Heart left ventricle (tissue), 16 donors: ENCODE results near the gene SLC43A1. TPM values are rescaled to one million over a fixed set of nuclear protein-coding genes. Genes with fewer than 3 reads are reported as not detected.

ENCODE experiments used
- ATAC-seq, 4 donors: fragments of 200-7000 bp; cut with Tn5 transposase; one replicate each; pipeline ENCODE4 v1.9.1; 2020 to 2022; ENCODE audit warnings: moderate library complexity in 4 of 4, mild to moderate bottlenecking in 3 of 4, moderate number of reproducible peaks in 1 of 4
- DNase-seq, 5 donors: peaks; one replicate each; pipeline ENCODE4 v3.0.0-alpha.2; 2020
- H3K27ac ChIP-seq, 12 donors: fragments of 200-600 bp; sonication (generic) in 4 of 12; one replicate each; pipeline versions ENCODE4 v1.5.0 to v1.8.0; 2016 to 2022; ENCODE audit warnings: mild to moderate bottlenecking in 2 of 12
- H3K27me3 ChIP-seq, 9 donors: fragments of 200-600 bp; sonication (generic) in 2 of 9; one replicate each; pipeline versions ENCODE4 v1.5.1 to v1.8.0; 2016 to 2022; ENCODE audit warnings: mild to moderate bottlenecking in 3 of 9
- H3K36me3 ChIP-seq, 9 donors: fragments of 200-600 bp; sonication (generic) in 2 of 9; one replicate each; pipeline versions ENCODE4 v1.5.0 to v1.8.0; 2018 to 2022; ENCODE audit warnings: mild to moderate bottlenecking in 2 of 9
- H3K4me1 ChIP-seq, 12 donors: fragments of 200-600 bp; sonication (generic) in 4 of 12; one replicate each; pipeline versions ENCODE4 v1.5.0 to v1.8.0; 2016 to 2022; ENCODE audit warnings: mild to moderate bottlenecking in 3 of 12
- H3K4me3 ChIP-seq, 12 donors: fragments of 200-600 bp; sonication (generic) in 4 of 12; one replicate each; pipeline versions ENCODE4 v1.5.0 to v1.8.0; 2017 to 2022; ENCODE audit warnings: mild to moderate bottlenecking in 9 of 12, moderate library complexity in 4 of 12
- H3K9me3 ChIP-seq, 12 donors: fragments of 200-600 bp; sonication (generic) in 4 of 12; one replicate each; pipeline versions ENCODE4 v1.5.0 to v1.8.0; 2016 to 2022; ENCODE audit warnings: mild to moderate bottlenecking in 1 of 12
- POLR2A ChIP-seq, 2 donors: fragments of 450-650 bp; IDR thresholded peaks; one replicate each; pipeline ENCODE4 v1.6.1; 2017; ENCODE audit warnings: antibody characterized with exemption in 2 of 2, mild to moderate bottlenecking in 2 of 2, moderate library complexity in 2 of 2
- WGBS, 4 donors: extraction: QIAGEN DNeasy Blood & Tissue Kit in 2 of 4; methylation state at CpG; one replicate each; pipeline versions ENCODE4 v1.1.5 to v1.1.7; 2013 to 2018; 5-methylcytosine and 5-hydroxymethylcytosine counted together
- intact Hi-C, 10 donors: fragments of 100-400 bp; cut with DNase I; formaldehyde crosslinking; loops; one replicate each; pipeline versions ENCODE4 v1.11.1 to v1.14.2; 2022
- polyA plus RNA-seq, 2 donors: library from polyadenylated mRNA; stranded (reverse); fragments of 200-250 nt; gene quantifications; one replicate each; pipeline ENCODE4 v1.2.3, GENCODE V29; 2013
- total RNA-seq, 9 donors: library from RNA; depleted of rRNA in 2 of 9; stranded (reverse); fragments of >200 nt in 2 of 9; fragmentation: NEBNext Ultra II Directional in 3 of 9; extraction: Animal tissue kit (Norgen Biotek cat#: 25700) in 3 of 9; gene quantifications; one replicate each; pipeline versions ENCODE4 v1.1.0 to v1.2.4, GENCODE V29; 2016 to 2023
- TF ChIP-seq, protein P1 (sequence below), 12 donors: fragments of 200-600 bp; sonication (generic) in 4 of 12; IDR thresholded peaks; one replicate each; pipeline versions ENCODE4 v1.5.0 to v1.8.0; 2018 to 2022; ENCODE audit warnings: antibody characterized with exemption in 12 of 12, mild to moderate bottlenecking in 5 of 12
- donor health status: ischemic (EF 13 %, LVEDD 7.1; RV severe dilation, severe dysfunction).
- donor health status: healthy with polysubstance abuse.
- donor health status: DM: no; HTN: yes; CAD: no.
- donor health status: DM: no; HTN: no; CAD: no.
- donor health status: ischemic (EF 25% LVEDD 6.9; RV normal size, moderate dysfunction).
- donor health status: ischemic (EF 25% LVEDD 5.7; RV mildly dilated, moderate dysfunction).
- donor health status: healthy.
- donor health status: DM: yes; HTN: yes; CAD: no.
- donor health status: ischemic (EF 35%, LVEDD 5.7; RV mildly dilated, moderate dysfunction).
- donor health status: nonischemic (EF 11% LVEDD 7.7; RV severe dilation, severe dysfunction).
- donor health status: DM: yes; HTN: yes; CAD: no.
- donor health status: PGD.
- donor health status: ischemic (EF 29% LVEDD 5.4; RV normal size, mild dysfunction).
- donor health status: nonischemic (EF 23%, LVEDD 6.1; RV moderate dilation, normal function).

SLC43A1 gene
- total and polyA plus RNA-seq, 11 donors, result 2.7 to 12.3 (median 5.8) TPM

DNA sequence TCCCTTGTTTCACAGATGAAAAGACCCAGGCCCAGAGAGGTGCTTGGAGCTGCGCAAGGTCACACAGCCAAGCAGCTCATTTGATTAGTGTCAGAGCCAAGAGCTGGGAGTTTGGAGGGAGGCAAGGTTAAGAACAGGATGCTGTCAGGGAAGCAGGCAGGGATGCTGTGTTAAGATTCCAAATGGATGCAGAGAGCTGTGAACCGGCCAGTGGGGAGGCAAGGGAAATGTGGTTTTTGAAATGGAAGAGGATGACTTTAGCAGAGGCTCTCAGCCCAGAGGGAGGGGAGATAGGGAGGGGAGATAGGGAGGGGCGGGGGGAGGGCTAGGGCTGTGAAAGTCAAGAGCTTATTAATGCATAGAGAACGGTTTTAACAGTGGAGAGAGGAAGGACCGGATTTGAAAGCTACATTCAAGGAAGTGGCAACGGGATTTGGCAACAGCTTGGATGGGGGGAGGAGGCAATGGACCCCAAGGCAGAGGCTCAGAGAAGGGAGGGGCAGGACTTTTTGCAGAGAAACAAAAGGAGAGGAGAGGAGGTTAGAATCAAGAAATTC, 42.1 kb downstream of the SLC43A1 start:
- peaks cover 3 to 31% (median 15%) of the 10 kb centered on the region in 12 donors for H3K4me1 ChIP-seq
- no peaks in the 10 kb centered on the region for H3K9me3 ChIP-seq
- H3K36me3 ChIP-seq, result no peaks in the 10 kb centered on the region
- WGBS, 4 donors, result 40 to 57% (median 53%) methylated on average over 6 of the region's 6 CpGs
- no peak overlapping the region for H3K4me3 ChIP-seq
- H3K27ac ChIP-seq, result no peak overlapping the region
- DNase-seq, result no peak
- intact Hi-C loops, result no loop called here
- H3K27me3 ChIP-seq, result peaks cover 0 to 14% (median 0%) of the 10 kb centered on the region in 9 donors
- ATAC-seq, result no peak
- TF ChIP-seq, protein P1, sequence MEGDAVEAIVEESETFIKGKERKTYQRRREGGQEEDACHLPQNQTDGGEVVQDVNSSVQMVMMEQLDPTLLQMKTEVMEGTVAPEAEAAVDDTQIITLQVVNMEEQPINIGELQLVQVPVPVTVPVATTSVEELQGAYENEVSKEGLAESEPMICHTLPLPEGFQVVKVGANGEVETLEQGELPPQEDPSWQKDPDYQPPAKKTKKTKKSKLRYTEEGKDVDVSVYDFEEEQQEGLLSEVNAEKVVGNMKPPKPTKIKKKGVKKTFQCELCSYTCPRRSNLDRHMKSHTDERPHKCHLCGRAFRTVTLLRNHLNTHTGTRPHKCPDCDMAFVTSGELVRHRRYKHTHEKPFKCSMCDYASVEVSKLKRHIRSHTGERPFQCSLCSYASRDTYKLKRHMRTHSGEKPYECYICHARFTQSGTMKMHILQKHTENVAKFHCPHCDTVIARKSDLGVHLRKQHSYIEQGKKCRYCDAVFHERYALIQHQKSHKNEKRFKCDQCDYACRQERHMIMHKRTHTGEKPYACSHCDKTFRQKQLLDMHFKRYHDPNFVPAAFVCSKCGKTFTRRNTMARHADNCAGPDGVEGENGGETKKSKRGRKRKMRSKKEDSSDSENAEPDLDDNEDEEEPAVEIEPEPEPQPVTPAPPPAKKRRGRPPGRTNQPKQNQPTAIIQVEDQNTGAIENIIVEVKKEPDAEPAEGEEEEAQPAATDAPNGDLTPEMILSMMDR (IDR thresholded peaks at IDR 0.05), result no peak
- no peak for TF ChIP-seq POLR2A (IDR thresholded peaks at IDR 0.05)

GRCh38 chr11:57471496-57471895, 44.0 kb downstream of the SLC43A1 start:
- no peak for DNase-seq
- ATAC-seq, result no peak
- no peak for TF ChIP-seq POLR2A (IDR thresholded peaks at IDR 0.05)
- TF ChIP-seq, protein P1 (IDR thresholded peaks at IDR 0.05), result no peak
- no peak overlapping the region for H3K4me3 ChIP-seq
- peaks cover 0 to 8% (median 0%) of the 10 kb centered on the region in 9 donors for H3K27me3 ChIP-seq
- no peaks in the 10 kb centered on the region for H3K36me3 ChIP-seq
- no peak overlapping the region for H3K27ac ChIP-seq
- H3K9me3 ChIP-seq, result no peaks in the 10 kb centered on the region
- 79 to 98% (median 93%) methylated on average over 3 of the region's 3 CpGs for WGBS, 4 donors
- peaks cover 3 to 26% (median 12%) of the 10 kb centered on the region in 12 donors for H3K4me1 ChIP-seq
- intact Hi-C loops, result no loop called here

DNA sequence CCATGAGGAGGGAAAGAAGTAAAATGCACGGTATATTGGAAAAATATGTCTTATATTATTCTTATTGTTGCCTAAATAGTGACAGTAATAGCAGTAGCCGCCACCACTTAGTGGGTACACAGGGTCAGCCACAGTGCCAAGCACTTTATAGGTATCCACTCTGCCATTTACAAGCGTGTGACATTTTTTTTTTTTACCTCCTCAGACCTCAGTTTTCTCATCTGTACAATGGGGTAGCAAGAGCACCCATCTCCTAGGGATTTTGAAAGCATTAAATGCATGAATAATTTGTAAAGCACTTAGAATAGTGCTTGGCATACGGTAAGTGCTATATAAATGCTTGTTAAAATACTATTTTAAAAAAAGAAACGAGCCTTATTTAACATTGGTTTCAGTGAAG, 46.2 kb downstream of the SLC43A1 start:
- Histone ChIP-seq H3K4me3 (no peak overlapping the region), H3K4me1 (peaks cover 0 to 6% (median 0%) of the 10 kb centered on the region in 12 donors), H3K27ac (no peak overlapping the region), H3K36me3 (no peaks in the 10 kb centered on the region), H3K9me3 (no peaks in the 10 kb centered on the region), H3K27me3 (peaks cover 0 to 8% (median 0%) of the 10 kb centered on the region in 9 donors)
- TF ChIP-seq POLR2A (IDR thresholded peaks at IDR 0.05), result no peak
- TF ChIP-seq, protein P1 (IDR thresholded peaks at IDR 0.05), result no peak
- ATAC-seq (no peak), DNase-seq (no peak)
- 79 to 82% (median 79%) methylated on average over 5 of the region's 5 CpGs for WGBS, 4 donors
- intact Hi-C loops, result no loop called here

- WGBS, 4 donors, result 62 to 80% (median 67%) methylated on average over 4 of the region's 4 CpGs
- peaks cover 0 to 8% (median 0%) of the 10 kb centered on the region in 9 donors for H3K27me3 ChIP-seq
- no peaks in the 10 kb centered on the region for H3K9me3 ChIP-seq
- intact Hi-C loops, result no loop called here
- no peak overlapping the region for H3K4me3 ChIP-seq
- ATAC-seq, result no peak
- no peaks in the 10 kb centered on the region for H3K4me1 ChIP-seq
- no peak overlapping the region for H3K27ac ChIP-seq
- no peak for DNase-seq
- H3K36me3 ChIP-seq, result no peaks in the 10 kb centered on the region
- no peak for TF ChIP-seq POLR2A (IDR thresholded peaks at IDR 0.05)
- TF ChIP-seq, protein P1 (IDR thresholded peaks at IDR 0.05), result no peak
These were observed 47.2 kb downstream of the SLC43A1 start for GRCh38 chr11:57468276-57468675.
